Measurements from ENCODE around the gene C1orf167.

GRCh38 chr1:11795238-11795890, 33.4 kb downstream of the C1orf167 start:
- no peak for TF ChIP-seq CTCF (IDR thresholded peaks at IDR 0.05 in 4 of 5, conservative IDR thresholded peaks at IDR 0.05 in 1 of 5)
- TF ChIP-seq POLR2A (IDR thresholded peaks at IDR 0.05), result no peak

Data from gastrocnemius medialis (tissue), 4 donors.